C4-2B (cell line): ENCODE data around the gene SEMA5A.

Source experiments
- CTCF ChIP-seq: fragments of 450-650 bp; conservative IDR thresholded peaks from 2 replicates; pipeline ENCODE4 v1.5.1; 2017; ENCODE audit warnings: mild to moderate bottlenecking
- ZFX ChIP-seq: fragments of 450-650 bp; IDR thresholded peaks from 2 replicates; pipeline ENCODE4 v1.6.1; 2017

- no peak for TF ChIP-seq CTCF
- TF ChIP-seq ZFX: no peak
Measured at GRCh38 chr5:9500193-9500592, 45.7 kb downstream of the SEMA5A start.
